Panc1 (cell line): Measurements from ENCODE around the gene HNRNPA1. TPM values are rescaled to one million over a fixed set of nuclear protein-coding genes. Genes with fewer than 3 reads are reported as not detected.

Source experiments
- ATAC-seq: fragments of 200-7000 bp; cut with Tn5 transposase; 2 replicates; pipeline ENCODE4 v1.9.1; 2020; ENCODE audit warnings: mild to moderate bottlenecking, moderate library complexity
- BruUV-seq: library from RNA; stranded (reverse); fragments of 400-500 nt; replicated peaks from 2 replicates; lab custom pipeline; 2021; lab: Mats Ljungman, UMichigan
- CTCF ChIA-PET: fragments of 300-600 bp; sonication (Branson Sonifier 250); formaldehyde crosslinking; loops from one replicate; lab custom pipeline; 2022; ENCODE audit warnings: antibody characterized with exemption; lab: Charles Lee
- POLR2A ChIA-PET: fragments of 300-600 bp; sonication (Branson Sonifier 250); formaldehyde crosslinking; loops from one replicate; lab custom pipeline; 2022; ENCODE audit warnings: antibody characterized with exemption; lab: Charles Lee
- DNase-seq: peaks from one replicate; pipeline ENCODE4 v3.0.0-alpha.2; 2010; ENCODE audit warnings: low read depth, low spot score
- H3K27ac ChIP-seq: 2 replicates; pipeline ENCODE4 v1.5.1; 2011; ENCODE audit warnings: mild to moderate bottlenecking, low read length, inconsistent platforms
- H3K27me3 ChIP-seq: fragments of 200-500 bp; sonication (Bioruptor generic); 2 replicates; pipeline ENCODE4 v1.6.0; 2014; ENCODE audit warnings: low read length, inconsistent platforms; ENCODE audit not compliant: control insufficient read depth, insufficient read depth
- H3K36me3 ChIP-seq: fragments of 200-500 bp; sonication (Bioruptor generic); 2 replicates; pipeline ENCODE4 v1.5.1; 2014; ENCODE audit warnings: inconsistent platforms, mild to moderate bottlenecking, low read length, moderate library complexity; ENCODE audit not compliant: control insufficient read depth, insufficient read depth
- H3K4me1 ChIP-seq: 2 replicates; pipeline ENCODE4 v1.5.1; 2011; ENCODE audit warnings: inconsistent platforms, mild to moderate bottlenecking, low read length, moderate library complexity; ENCODE audit not compliant: control insufficient read depth, insufficient read depth
- H3K4me3 ChIP-seq, 2 experiments: 2 replicates each; pipeline ENCODE4 v1.5.1; 2011 to 2012; ENCODE audit warnings: low read depth in 2 of 2, low read length in 2 of 2, mild to moderate bottlenecking in 2 of 2, inconsistent platforms in 1 of 2, moderate library complexity in 1 of 2
- H3K9me3 ChIP-seq: fragments of 200-500 bp; sonication (Bioruptor generic); 2 replicates; pipeline ENCODE4 v1.5.1; 2014; ENCODE audit warnings: low read depth, mild to moderate bottlenecking, inconsistent platforms, low read length, moderate library complexity; ENCODE audit not compliant: control insufficient read depth, insufficient read depth
- POLR2AphosphoS5 ChIP-seq: IDR thresholded peaks from 2 replicates; pipeline ENCODE4 v1.6.1; 2012; ENCODE audit warnings: mild to moderate bottlenecking, low read depth, low read length, moderate library complexity
- REST ChIP-seq, 2 experiments: IDR thresholded peaks; 2 replicates each; pipeline ENCODE4 v1.6.1; 2011 to 2012; ENCODE audit warnings: low read depth in 2 of 2, control low read depth in 1 of 2, low read length in 1 of 2, mild to moderate bottlenecking in 1 of 2, moderate library complexity in 1 of 2; ENCODE audit not compliant: insufficient read depth in 1 of 2
- SIN3A ChIP-seq: IDR thresholded peaks from 2 replicates; pipeline ENCODE4 v1.6.1; 2012; ENCODE audit warnings: low read depth, mild to moderate bottlenecking, low read length, moderate library complexity, borderline replicate concordance; ENCODE audit not compliant: insufficient read depth
- TCF7L2 ChIP-seq: IDR thresholded peaks from 2 replicates; pipeline ENCODE4 v1.6.1; 2011; ENCODE audit warnings: mild to moderate bottlenecking, low read depth, low read length, inconsistent platforms
- in situ Hi-C: cut with HindIII; loops from 2 replicates; pipeline ENCODE4 v1.10.0; 2016; ENCODE audit warnings: low sequenced_read_pairs, low pct_unique_long_range_greater_than_20kb
- intact Hi-C: fragments of 100-400 bp; cut with micrococcal nuclease; formaldehyde crosslinking; loops from one replicate; pipeline ENCODE4 v1.10.0; 2022; ENCODE audit not compliant: unreplicated experiment
- total RNA-seq: library from RNA; stranded (reverse); gene quantifications from one replicate; pipeline ENCODE4 v1.2.1, GENCODE V29; 2021; ENCODE audit not compliant: unreplicated experiment
- TF ChIP-seq, protein P1 (sequence below): fragments of 450-650 bp; IDR thresholded peaks from 2 replicates; pipeline ENCODE4 v1.5.1; 2017; ENCODE audit warnings: mild to moderate bottlenecking

HNRNPA1 gene
- total RNA-seq, 1 experiment from 2014 or later, result 689 TPM

- in situ Hi-C loops, result no loop called here
- ATAC-seq (no peak), DNase-seq (no peak)
- Histone ChIP-seq H3K4me3 (no peak overlapping the region), H3K36me3 (peaks cover 15% of the 10 kb centered on the region), H3K9me3 (no peaks in the 10 kb centered on the region), H3K4me1 (peaks cover 9% of the 10 kb centered on the region), H3K27ac (peak overlapping the region; percentile 0; the same call in 1 of the 2 replicates), H3K27me3 (no peaks in the 10 kb centered on the region)
- CTCF ChIA-PET, result interaction anchor here (0.6 kb wide), 1 partner anchor 9 kb away, joined by 4 read pairs; no protein-coding TSS in a partner anchor
- TF ChIP-seq, protein P1, sequence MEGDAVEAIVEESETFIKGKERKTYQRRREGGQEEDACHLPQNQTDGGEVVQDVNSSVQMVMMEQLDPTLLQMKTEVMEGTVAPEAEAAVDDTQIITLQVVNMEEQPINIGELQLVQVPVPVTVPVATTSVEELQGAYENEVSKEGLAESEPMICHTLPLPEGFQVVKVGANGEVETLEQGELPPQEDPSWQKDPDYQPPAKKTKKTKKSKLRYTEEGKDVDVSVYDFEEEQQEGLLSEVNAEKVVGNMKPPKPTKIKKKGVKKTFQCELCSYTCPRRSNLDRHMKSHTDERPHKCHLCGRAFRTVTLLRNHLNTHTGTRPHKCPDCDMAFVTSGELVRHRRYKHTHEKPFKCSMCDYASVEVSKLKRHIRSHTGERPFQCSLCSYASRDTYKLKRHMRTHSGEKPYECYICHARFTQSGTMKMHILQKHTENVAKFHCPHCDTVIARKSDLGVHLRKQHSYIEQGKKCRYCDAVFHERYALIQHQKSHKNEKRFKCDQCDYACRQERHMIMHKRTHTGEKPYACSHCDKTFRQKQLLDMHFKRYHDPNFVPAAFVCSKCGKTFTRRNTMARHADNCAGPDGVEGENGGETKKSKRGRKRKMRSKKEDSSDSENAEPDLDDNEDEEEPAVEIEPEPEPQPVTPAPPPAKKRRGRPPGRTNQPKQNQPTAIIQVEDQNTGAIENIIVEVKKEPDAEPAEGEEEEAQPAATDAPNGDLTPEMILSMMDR, result no peak
- TF ChIP-seq POLR2AphosphoS5 (no peak), TCF7L2 (no peak), SIN3A (no peak), REST (IDR thresholded peaks at IDR 0.05; ENCODE audit: insufficient read depth in 1 of 2, low read depth in 2 of 2, low read length in 1 of 2) (no peak)
- BruUV-seq, result no TSS peak
- POLR2A ChIA-PET, result interaction anchor here (0.5 kb wide), 1 partner anchor 51 kb away, joined by 6 read pairs; no protein-coding TSS in a partner anchor
- intact Hi-C loops, result no loop called here
Measured at GRCh38 chr12:54270345-54270744, 10.2 kb upstream of the HNRNPA1 start.

DNA sequence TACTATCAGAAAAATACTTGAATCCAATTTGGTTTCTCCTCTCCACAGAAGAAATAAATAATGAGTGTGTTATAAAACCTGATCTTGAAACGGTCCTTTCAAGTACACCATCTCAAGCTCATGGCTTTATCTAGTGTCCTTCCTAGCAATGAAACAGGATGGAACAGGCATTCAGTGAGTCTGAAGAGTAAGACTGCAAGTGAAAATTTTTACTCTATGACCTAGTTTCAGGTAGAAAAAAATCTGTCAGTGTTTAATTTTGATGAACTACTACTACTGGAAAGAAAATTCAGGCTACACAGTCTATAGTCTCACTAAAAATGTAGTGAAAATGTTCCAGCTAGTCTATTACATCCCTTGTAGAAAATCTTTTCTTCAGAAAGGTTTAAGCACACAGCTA lies 8.3 kb upstream of the HNRNPA1 start:
- Histone ChIP-seq H3K27ac (peak overlapping the region; percentile 19; the same call in 1 of the 2 replicates), H3K27me3 (no peaks in the 10 kb centered on the region), H3K4me3 (no peak overlapping the region), H3K36me3 (peaks cover 15% of the 10 kb centered on the region), H3K9me3 (no peaks in the 10 kb centered on the region), H3K4me1 (peaks cover 17% of the 10 kb centered on the region)
- ATAC-seq, result no peak
- no TSS peak for BruUV-seq
- CTCF ChIA-PET, result interaction anchor here (0.6 kb wide), 1 partner anchor 21 kb away, joined by 10 read pairs; no protein-coding TSS in a partner anchor
- POLR2A ChIA-PET, result interaction anchor here (0.5 to 0.9 kb wide), 2 partner anchors 13 to 81 kb away, joined by 4 to 24 read pairs; no protein-coding TSS in a partner anchor
- in situ Hi-C loops (no loop called here), intact Hi-C loops (no loop called here)
- no peak for DNase-seq
- TF ChIP-seq SIN3A (no peak), TCF7L2 (no peak), REST (IDR thresholded peaks at IDR 0.05; ENCODE audit: insufficient read depth in 1 of 2, low read depth in 2 of 2, low read length in 1 of 2) (no peak), POLR2AphosphoS5 (no peak)
- TF ChIP-seq, protein P1, result no peak
